A549 (cell line): ENCODE data around the gene PLD4. TPM values are rescaled to one million over a fixed set of nuclear protein-coding genes. Genes with fewer than 3 reads are reported as not detected.

Experiments used
- ATAC-seq, 2 experiments: fragments of 200-7000 bp in 1 of 2; fragments of >200 bp in 1 of 2; cut with Nextera tagmentation in 1 of 2; cut with Tn5 transposase in 1 of 2; 3 replicates each; pipeline versions ENCODE4 v1.8.0 to v1.9.1; 2018 to 2020; ENCODE audit warnings: mild to moderate bottlenecking in 1 of 2, moderate library complexity in 1 of 2
- CTCF ChIA-PET: fragments of 300-600 bp; sonication (Branson Sonifier 250); formaldehyde crosslinking; extraction: SDS; loops from one replicate; lab custom pipeline; 2021; ENCODE audit warnings: antibody characterized with exemption, inconsistent platforms; lab: Yijun Ruan, JAX
- POLR2A ChIA-PET: fragments of 350-600 bp; formaldehyde crosslinking; extraction: SDS; loops from one replicate; lab custom pipeline; 2021; ENCODE audit warnings: antibody characterized with exemption, inconsistent platforms; lab: Yijun Ruan, JAX
- DNase-seq, 2 experiments: peaks; one replicate each; pipeline versions ENCODE4 v3.0.0 to v3.0.0-alpha.2; 2011 to 2016; ENCODE audit warnings: low read depth in 1 of 2, low spot score in 1 of 2
- FAIRE-seq: peaks from 2 replicates; lab custom pipeline; 2011; peaks lifted over from hg19 to GRCh38; lab: Jason Lieb, UNC
- H3K27ac ChIP-seq, 2 experiments: fragments of >200 bp; sonication (Bioruptor Twin); formaldehyde crosslinking; 3 replicates each; pipeline ENCODE4 v1.5.1; 2016 to 2017
- H3K4me1 ChIP-seq: fragments of >200 bp; sonication (Bioruptor Twin); formaldehyde crosslinking; 3 replicates; pipeline ENCODE4 v1.6.1; 2016
- H3K4me2 ChIP-seq: fragments of >200 bp; sonication (Bioruptor Twin); formaldehyde crosslinking; 3 replicates; pipeline ENCODE4 v1.6.1; 2016
- H3K4me3 ChIP-seq: fragments of >200 bp; sonication (Bioruptor Twin); formaldehyde crosslinking; 3 replicates; pipeline ENCODE4 v1.5.1; 2016
- H3K9me3 ChIP-seq: fragments of >200 bp; sonication (Bioruptor Twin); formaldehyde crosslinking; 3 replicates; pipeline ENCODE4 v1.6.1; 2016
- CEBPB ChIP-seq, 2 experiments: fragments of >200 bp in 1 of 2; sonication (Bioruptor Twin) in 1 of 2; formaldehyde crosslinking in 1 of 2; IDR thresholded peaks; 2 replicates each; pipeline ENCODE4 v1.6.1; 2012 to 2016
- GATA3 ChIP-seq: IDR thresholded peaks from 2 replicates; pipeline ENCODE4 v1.6.1; 2012; ENCODE audit warnings: borderline replicate concordance
- HDAC2 ChIP-seq: fragments of 200-600 bp; sonication (generic); IDR thresholded peaks from 2 replicates; pipeline ENCODE4 v1.6.1; 2016
- HEYL ChIP-seq: fragments of 250-450 bp; sonication (Bioruptor Pico); IDR thresholded peaks from 2 replicates; pipeline ENCODE4 v1.8.0; 2021; ENCODE audit warnings: mild to moderate bottlenecking, moderate library complexity
- HOXA7 ChIP-seq: fragments of 250-450 bp; sonication (Bioruptor Pico); IDR thresholded peaks from 2 replicates; pipeline ENCODE4 v1.5.0; 2020; ENCODE audit warnings: mild to moderate bottlenecking, moderate library complexity
- HOXB5 ChIP-seq: fragments of 250-450 bp; sonication (Bioruptor Pico); IDR thresholded peaks from 2 replicates; pipeline ENCODE4 v1.5.0; 2020; ENCODE audit warnings: mild to moderate bottlenecking, moderate library complexity
- MAFK ChIP-seq: fragments of 450-650 bp; IDR thresholded peaks from 2 replicates; pipeline ENCODE4 v1.6.1; 2014; ENCODE audit not compliant: partially characterized antibody
- MAZ ChIP-seq: fragments of 150-350 bp; IDR thresholded peaks from 2 replicates; pipeline ENCODE4 v1.6.1; 2014; ENCODE audit warnings: antibody characterized with exemption, low read depth, low read length, borderline replicate concordance
- NFE2L2 ChIP-seq: fragments of 150-350 bp; conservative IDR thresholded peaks from 2 replicates; pipeline ENCODE4 v1.6.1; 2014; ENCODE audit warnings: low read length
- NPAS2 ChIP-seq: fragments of 250-450 bp; sonication (Bioruptor Pico); IDR thresholded peaks from 2 replicates; pipeline ENCODE4 v1.8.0; 2022; ENCODE audit warnings: mild to moderate bottlenecking, moderate library complexity, borderline replicate concordance
- RAD21 ChIP-seq, 2 experiments: fragments of >200 bp in 1 of 2; sonication (Bioruptor Twin) in 1 of 2; formaldehyde crosslinking in 1 of 2; IDR thresholded peaks in 1 of 2; conservative IDR thresholded peaks in 1 of 2; 2 replicates in 1 of 2; 3 replicates in 1 of 2; pipeline ENCODE4 v1.6.1; 2012 to 2018; ENCODE audit warnings: inconsistent platforms in 1 of 2
- RARB ChIP-seq: fragments of 250-450 bp; sonication (Bioruptor Pico); IDR thresholded peaks from 2 replicates; pipeline ENCODE4 v1.8.0; 2021; ENCODE audit warnings: mild to moderate bottlenecking, moderate library complexity
- RFX5 ChIP-seq: fragments of 450-650 bp; IDR thresholded peaks from 2 replicates; pipeline ENCODE4 v1.7.1; 2014; ENCODE audit warnings: antibody characterized with exemption, mild to moderate bottlenecking, moderate library complexity
- TFCP2L1 ChIP-seq: fragments of 250-450 bp; sonication (Bioruptor Pico); IDR thresholded peaks from 2 replicates; pipeline ENCODE4 v1.5.0; 2021; ENCODE audit warnings: mild to moderate bottlenecking
- ZSCAN20 ChIP-seq: fragments of 250-450 bp; sonication (Bioruptor Pico); IDR thresholded peaks from 2 replicates; pipeline ENCODE4 v1.8.0; 2022; ENCODE audit warnings: mild to moderate bottlenecking, moderate library complexity
- WGBS: methylation state at CpG from one replicate; pipeline ENCODE4 v1.1.6; 2017; ENCODE audit errors: missing lambda C conversion rate; 5-methylcytosine and 5-hydroxymethylcytosine counted together
- polyA plus RNA-seq, 4 experiments: library from polyadenylated mRNA; depleted of rRNA in 3 of 4; stranded (reverse); fragments of >200 nt; fragmentation: RNase III in 1 of 4; extraction: RNeasy Plus Mini Kit Qiagen cat#74134 plus additional on column Dnase treatment in 1 of 4; gene quantifications; 2 replicates in 3 of 4; 3 replicates in 1 of 4; pipeline ENCODE4 v1.2.3, GENCODE V29; 2011 to 2017
- TF ChIP-seq, protein P1 (sequence below): fragments of 250-450 bp; sonication (Bioruptor Pico); IDR thresholded peaks from 2 replicates; pipeline ENCODE4 v1.5.0; 2020; ENCODE audit warnings: low read depth, mild to moderate bottlenecking, moderate library complexity
- TF ChIP-seq, protein P2 (sequence below): fragments of 200-600 bp; sonication (generic); IDR thresholded peaks from 2 replicates; pipeline ENCODE4 v1.6.1; 2016; ENCODE audit warnings: antibody characterized with exemption, mild to moderate bottlenecking, moderate library complexity
- TF ChIP-seq, protein P3 (sequence below): fragments of 150-350 bp; IDR thresholded peaks from 2 replicates; pipeline ENCODE4 v1.6.1; 2014; ENCODE audit warnings: low read depth, mild to moderate bottlenecking, low read length
- TF ChIP-seq, protein P4 (sequence below): IDR thresholded peaks from 2 replicates; pipeline ENCODE4 v1.6.1; 2012; ENCODE audit warnings: low read depth, borderline replicate concordance
- TF ChIP-seq, protein P5 (sequence below): fragments of >200 bp; sonication (Bioruptor Twin); formaldehyde crosslinking; IDR thresholded peaks from 3 replicates; pipeline ENCODE4 v1.5.1; 2016

The PLD4 gene
- polyA plus RNA-seq, 2 of the 4 experiments (the other 2 are of a cell fraction): 0.01 TPM

DNA sequence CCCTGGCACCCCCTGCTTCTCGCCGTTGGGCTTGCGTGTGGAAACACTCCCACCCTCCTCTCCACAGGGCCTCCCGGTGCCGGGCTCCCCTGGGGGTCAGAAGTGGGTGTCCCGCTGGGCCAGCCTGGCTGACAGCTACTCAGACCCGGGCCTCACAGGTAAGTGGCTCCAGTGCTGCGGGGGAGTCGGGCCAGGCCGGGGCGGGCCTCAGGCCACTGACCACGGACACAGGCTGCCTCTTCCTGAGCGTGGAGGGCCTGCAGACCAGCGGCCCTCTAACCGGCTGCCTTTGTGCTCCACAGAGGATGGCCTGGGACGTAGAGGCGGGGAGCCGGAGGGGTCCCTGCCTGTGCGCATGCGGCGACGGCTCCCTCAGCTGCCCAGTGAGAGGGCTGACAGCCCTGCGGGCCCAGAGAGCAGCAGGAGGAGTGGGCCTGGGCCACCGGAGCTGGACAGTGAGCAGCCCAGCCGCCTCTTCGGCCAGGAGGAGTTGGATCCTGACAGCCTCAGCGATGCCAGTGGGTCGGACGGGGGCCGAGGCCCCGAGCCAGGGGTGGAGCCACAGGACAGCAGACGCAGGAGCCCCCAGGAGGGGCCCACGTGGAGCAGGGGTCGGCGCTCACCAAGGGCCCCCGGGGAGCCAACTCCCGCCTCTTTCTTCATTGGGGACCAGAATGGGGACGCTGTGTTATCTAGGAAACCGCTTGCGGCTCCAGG, 38.5 kb upstream of the PLD4 start:
- FAIRE-seq: no peak
- ATAC-seq: no peak
- no peak overlapping the region for H3K27ac ChIP-seq
- no peak overlapping the region for H3K4me3 ChIP-seq
- DNase-seq: no peak
- ChIA-PET POLR2A (no interaction called here), CTCF (interaction anchor here (2.6 kb wide), 1 partner anchor 10 kb away, joined by 15 read pairs; no protein-coding TSS in a partner anchor)
- H3K9me3 ChIP-seq: no peaks in the 10 kb centered on the region
- H3K4me2 ChIP-seq: no peak overlapping the region
- peaks cover 9% of the 10 kb centered on the region; the same call in 1 of the 3 replicates for H3K4me1 ChIP-seq
- no peak for TF ChIP-seq HOXB5 (CRISPR knock-in tag)
- TF ChIP-seq CEBPB (IDR thresholded peaks at IDR 0.05): no peak
- TF ChIP-seq, protein P1, sequence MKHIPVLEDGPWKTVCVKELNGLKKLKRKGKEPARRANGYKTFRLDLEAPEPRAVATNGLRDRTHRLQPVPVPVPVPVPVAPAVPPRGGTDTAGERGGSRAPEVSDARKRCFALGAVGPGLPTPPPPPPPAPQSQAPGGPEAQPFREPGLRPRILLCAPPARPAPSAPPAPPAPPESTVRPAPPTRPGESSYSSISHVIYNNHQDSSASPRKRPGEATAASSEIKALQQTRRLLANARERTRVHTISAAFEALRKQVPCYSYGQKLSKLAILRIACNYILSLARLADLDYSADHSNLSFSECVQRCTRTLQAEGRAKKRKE: no peak
- TF ChIP-seq HOXA7 (CRISPR knock-in tag): no peak
- no peak for TF ChIP-seq HDAC2
- no peak for TF ChIP-seq NPAS2 (CRISPR knock-in tag)
- no peak for TF ChIP-seq NFE2L2
- 93% methylated on average over 29 of the region's 40 CpGs for WGBS

GRCh38 chr14:104886690-104887622, 37.7 kb upstream of the PLD4 start:
- FAIRE-seq (no peak), DNase-seq (no peak), ATAC-seq (no peak)
- H3K9me3 ChIP-seq: no peaks in the 10 kb centered on the region
- CTCF ChIA-PET: interaction anchor here (0.9 to 2.6 kb wide), 3 partner anchors 9 to 159 kb away, joined by 3 to 15 read pairs (median 3); no protein-coding TSS in a partner anchor
- TF ChIP-seq RFX5: no peak
- TF ChIP-seq MAFK: no peak
- TF ChIP-seq, protein P2, sequence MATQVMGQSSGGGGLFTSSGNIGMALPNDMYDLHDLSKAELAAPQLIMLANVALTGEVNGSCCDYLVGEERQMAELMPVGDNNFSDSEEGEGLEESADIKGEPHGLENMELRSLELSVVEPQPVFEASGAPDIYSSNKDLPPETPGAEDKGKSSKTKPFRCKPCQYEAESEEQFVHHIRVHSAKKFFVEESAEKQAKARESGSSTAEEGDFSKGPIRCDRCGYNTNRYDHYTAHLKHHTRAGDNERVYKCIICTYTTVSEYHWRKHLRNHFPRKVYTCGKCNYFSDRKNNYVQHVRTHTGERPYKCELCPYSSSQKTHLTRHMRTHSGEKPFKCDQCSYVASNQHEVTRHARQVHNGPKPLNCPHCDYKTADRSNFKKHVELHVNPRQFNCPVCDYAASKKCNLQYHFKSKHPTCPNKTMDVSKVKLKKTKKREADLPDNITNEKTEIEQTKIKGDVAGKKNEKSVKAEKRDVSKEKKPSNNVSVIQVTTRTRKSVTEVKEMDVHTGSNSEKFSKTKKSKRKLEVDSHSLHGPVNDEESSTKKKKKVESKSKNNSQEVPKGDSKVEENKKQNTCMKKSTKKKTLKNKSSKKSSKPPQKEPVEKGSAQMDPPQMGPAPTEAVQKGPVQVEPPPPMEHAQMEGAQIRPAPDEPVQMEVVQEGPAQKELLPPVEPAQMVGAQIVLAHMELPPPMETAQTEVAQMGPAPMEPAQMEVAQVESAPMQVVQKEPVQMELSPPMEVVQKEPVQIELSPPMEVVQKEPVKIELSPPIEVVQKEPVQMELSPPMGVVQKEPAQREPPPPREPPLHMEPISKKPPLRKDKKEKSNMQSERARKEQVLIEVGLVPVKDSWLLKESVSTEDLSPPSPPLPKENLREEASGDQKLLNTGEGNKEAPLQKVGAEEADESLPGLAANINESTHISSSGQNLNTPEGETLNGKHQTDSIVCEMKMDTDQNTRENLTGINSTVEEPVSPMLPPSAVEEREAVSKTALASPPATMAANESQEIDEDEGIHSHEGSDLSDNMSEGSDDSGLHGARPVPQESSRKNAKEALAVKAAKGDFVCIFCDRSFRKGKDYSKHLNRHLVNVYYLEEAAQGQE: no peak
- no peak for TF ChIP-seq GATA3
- H3K27ac ChIP-seq: no peak overlapping the region
- peaks cover 7% of the 10 kb centered on the region; the same call in 1 of the 3 replicates for H3K4me1 ChIP-seq
- no peak overlapping the region for H3K4me2 ChIP-seq
- no peak overlapping the region for H3K4me3 ChIP-seq
- 93% methylated on average over 39 of the region's 59 CpGs for WGBS
- POLR2A ChIA-PET: no interaction called here

- Histone ChIP-seq H3K4me2 (no peak overlapping the region), H3K4me3 (no peak overlapping the region)
- FAIRE-seq: no peak
- TF ChIP-seq, protein P3, sequence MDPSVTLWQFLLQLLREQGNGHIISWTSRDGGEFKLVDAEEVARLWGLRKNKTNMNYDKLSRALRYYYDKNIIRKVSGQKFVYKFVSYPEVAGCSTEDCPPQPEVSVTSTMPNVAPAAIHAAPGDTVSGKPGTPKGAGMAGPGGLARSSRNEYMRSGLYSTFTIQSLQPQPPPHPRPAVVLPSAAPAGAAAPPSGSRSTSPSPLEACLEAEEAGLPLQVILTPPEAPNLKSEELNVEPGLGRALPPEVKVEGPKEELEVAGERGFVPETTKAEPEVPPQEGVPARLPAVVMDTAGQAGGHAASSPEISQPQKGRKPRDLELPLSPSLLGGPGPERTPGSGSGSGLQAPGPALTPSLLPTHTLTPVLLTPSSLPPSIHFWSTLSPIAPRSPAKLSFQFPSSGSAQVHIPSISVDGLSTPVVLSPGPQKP: no peak
- no peak for TF ChIP-seq TFCP2L1
- TF ChIP-seq, protein P4, sequence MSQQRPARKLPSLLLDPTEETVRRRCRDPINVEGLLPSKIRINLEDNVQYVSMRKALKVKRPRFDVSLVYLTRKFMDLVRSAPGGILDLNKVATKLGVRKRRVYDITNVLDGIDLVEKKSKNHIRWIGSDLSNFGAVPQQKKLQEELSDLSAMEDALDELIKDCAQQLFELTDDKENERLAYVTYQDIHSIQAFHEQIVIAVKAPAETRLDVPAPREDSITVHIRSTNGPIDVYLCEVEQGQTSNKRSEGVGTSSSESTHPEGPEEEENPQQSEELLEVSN: no peak
- TF ChIP-seq RARB (CRISPR knock-in tag): no peak
- TF ChIP-seq MAZ: no peak
- TF ChIP-seq, protein P5, sequence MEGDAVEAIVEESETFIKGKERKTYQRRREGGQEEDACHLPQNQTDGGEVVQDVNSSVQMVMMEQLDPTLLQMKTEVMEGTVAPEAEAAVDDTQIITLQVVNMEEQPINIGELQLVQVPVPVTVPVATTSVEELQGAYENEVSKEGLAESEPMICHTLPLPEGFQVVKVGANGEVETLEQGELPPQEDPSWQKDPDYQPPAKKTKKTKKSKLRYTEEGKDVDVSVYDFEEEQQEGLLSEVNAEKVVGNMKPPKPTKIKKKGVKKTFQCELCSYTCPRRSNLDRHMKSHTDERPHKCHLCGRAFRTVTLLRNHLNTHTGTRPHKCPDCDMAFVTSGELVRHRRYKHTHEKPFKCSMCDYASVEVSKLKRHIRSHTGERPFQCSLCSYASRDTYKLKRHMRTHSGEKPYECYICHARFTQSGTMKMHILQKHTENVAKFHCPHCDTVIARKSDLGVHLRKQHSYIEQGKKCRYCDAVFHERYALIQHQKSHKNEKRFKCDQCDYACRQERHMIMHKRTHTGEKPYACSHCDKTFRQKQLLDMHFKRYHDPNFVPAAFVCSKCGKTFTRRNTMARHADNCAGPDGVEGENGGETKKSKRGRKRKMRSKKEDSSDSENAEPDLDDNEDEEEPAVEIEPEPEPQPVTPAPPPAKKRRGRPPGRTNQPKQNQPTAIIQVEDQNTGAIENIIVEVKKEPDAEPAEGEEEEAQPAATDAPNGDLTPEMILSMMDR: no peak
- TF ChIP-seq HOXB5 (CRISPR knock-in tag): no peak
- TF ChIP-seq HEYL (CRISPR knock-in tag): no peak
- TF ChIP-seq ZSCAN20 (CRISPR knock-in tag): no peak
- TF ChIP-seq RAD21 (conservative IDR thresholded peaks at IDR 0.05 in 1 of 2, IDR thresholded peaks at IDR 0.05 in 1 of 2): no peak
- TF ChIP-seq, all 56 proteins: peak for 0
- ChIA-PET POLR2A (no interaction called here), CTCF (interaction anchor here (0.9 to 2.6 kb wide), 3 partner anchors 8 to 158 kb away, joined by 3 to 15 read pairs (median 3); no protein-coding TSS in a partner anchor)
- Histone ChIP-seq H3K4me1 (no peaks in the 10 kb centered on the region), H3K27ac (no peak overlapping the region), H3K9me3 (no peaks in the 10 kb centered on the region)
- DNase-seq (no peak), ATAC-seq (no peak)
- WGBS: 95% methylated on average over 15 of the region's 33 CpGs
Observed at GRCh38 chr14:104887623-104888488, 36.8 kb upstream of the PLD4 start.
